Ishikawa (cell line): ENCODE measurements around the gene COL18A1.

Experiments used
- CEBPB ChIP-seq: IDR thresholded peaks from 2 replicates; pipeline ENCODE4 v1.6.1; 2012
- EP300 ChIP-seq: IDR thresholded peaks from 2 replicates; pipeline ENCODE4 v1.6.1; 2012; ENCODE audit warnings: borderline replicate concordance
- TAF1 ChIP-seq: IDR thresholded peaks from 2 replicates; pipeline ENCODE4 v1.6.1; 2012; ENCODE audit warnings: low read depth, mild to moderate bottlenecking
- ZBTB7A ChIP-seq: IDR thresholded peaks from 2 replicates; pipeline ENCODE4 v1.6.1; 2012; ENCODE audit warnings: low read depth
- TF ChIP-seq, protein P1 (sequence below): IDR thresholded peaks from 2 replicates; pipeline ENCODE4 v1.6.1; 2012; ENCODE audit warnings: low read depth, mild to moderate bottlenecking
- TF ChIP-seq, protein P2 (sequence below): IDR thresholded peaks from 2 replicates; pipeline ENCODE4 v1.6.1; 2012

DNA sequence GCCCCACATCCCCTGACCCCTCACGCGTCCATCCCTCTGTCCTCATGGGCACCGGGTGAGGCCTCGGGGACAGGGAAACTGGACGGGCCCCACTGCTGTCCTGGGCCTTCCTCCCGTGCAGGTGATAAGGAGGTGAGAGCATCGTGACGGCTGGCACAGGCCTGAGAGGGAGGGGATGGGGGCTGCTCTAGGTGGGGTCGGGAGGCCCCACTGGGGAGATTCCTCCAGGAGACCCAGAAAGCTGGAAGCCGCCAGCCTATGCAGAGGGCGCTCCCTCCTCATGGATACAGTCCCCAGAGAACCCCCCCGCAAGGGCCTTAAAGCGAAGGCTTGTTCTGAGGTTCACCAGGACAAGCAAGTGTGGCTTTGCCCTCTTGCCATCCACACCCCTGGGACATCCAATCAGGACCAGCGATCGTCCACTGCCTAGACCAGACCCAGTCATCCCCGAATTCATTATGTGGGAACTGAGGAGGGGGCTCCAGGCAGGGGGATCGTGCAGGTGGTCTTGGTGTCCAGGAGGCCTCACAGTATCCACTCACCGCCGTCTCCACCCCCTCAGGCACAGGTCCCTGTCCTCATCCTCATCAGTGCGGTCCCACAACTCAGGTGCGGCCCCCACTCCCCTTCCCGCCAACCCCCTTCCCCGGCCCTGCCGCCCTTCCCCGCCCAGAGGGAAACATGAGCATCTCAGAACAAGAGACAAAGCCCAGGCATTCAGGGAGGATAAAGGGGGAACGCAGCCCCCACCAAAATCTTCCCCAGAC lies 45.3 kb upstream of the COL18A1 start:
- TF ChIP-seq, protein P1, sequence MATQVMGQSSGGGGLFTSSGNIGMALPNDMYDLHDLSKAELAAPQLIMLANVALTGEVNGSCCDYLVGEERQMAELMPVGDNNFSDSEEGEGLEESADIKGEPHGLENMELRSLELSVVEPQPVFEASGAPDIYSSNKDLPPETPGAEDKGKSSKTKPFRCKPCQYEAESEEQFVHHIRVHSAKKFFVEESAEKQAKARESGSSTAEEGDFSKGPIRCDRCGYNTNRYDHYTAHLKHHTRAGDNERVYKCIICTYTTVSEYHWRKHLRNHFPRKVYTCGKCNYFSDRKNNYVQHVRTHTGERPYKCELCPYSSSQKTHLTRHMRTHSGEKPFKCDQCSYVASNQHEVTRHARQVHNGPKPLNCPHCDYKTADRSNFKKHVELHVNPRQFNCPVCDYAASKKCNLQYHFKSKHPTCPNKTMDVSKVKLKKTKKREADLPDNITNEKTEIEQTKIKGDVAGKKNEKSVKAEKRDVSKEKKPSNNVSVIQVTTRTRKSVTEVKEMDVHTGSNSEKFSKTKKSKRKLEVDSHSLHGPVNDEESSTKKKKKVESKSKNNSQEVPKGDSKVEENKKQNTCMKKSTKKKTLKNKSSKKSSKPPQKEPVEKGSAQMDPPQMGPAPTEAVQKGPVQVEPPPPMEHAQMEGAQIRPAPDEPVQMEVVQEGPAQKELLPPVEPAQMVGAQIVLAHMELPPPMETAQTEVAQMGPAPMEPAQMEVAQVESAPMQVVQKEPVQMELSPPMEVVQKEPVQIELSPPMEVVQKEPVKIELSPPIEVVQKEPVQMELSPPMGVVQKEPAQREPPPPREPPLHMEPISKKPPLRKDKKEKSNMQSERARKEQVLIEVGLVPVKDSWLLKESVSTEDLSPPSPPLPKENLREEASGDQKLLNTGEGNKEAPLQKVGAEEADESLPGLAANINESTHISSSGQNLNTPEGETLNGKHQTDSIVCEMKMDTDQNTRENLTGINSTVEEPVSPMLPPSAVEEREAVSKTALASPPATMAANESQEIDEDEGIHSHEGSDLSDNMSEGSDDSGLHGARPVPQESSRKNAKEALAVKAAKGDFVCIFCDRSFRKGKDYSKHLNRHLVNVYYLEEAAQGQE = no peak
- TF ChIP-seq, protein P2, sequence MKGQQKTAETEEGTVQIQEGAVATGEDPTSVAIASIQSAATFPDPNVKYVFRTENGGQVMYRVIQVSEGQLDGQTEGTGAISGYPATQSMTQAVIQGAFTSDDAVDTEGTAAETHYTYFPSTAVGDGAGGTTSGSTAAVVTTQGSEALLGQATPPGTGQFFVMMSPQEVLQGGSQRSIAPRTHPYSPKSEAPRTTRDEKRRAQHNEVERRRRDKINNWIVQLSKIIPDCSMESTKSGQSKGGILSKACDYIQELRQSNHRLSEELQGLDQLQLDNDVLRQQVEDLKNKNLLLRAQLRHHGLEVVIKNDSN = no peak
- TF ChIP-seq ZBTB7A (no peak), EP300 (no peak), CEBPB (no peak), TAF1 (no peak)
